Heart left ventricle (tissue), 16 donors: Measurements from ENCODE around the gene TRHDE. TPM values are rescaled to one million over a fixed set of nuclear protein-coding genes. Genes with fewer than 3 reads are reported as not detected.
A peak's percentile ranks its signal among the peaks of the same experiment; 100 is the strongest.

Source experiments
- ATAC-seq, 4 donors: fragments of 200-7000 bp; cut with Tn5 transposase; one replicate each; pipeline ENCODE4 v1.9.1; 2020 to 2022; ENCODE audit warnings: moderate library complexity in 4 of 4, mild to moderate bottlenecking in 3 of 4, moderate number of reproducible peaks in 1 of 4
- DNase-seq, 5 donors: peaks; one replicate each; pipeline ENCODE4 v3.0.0-alpha.2; 2020
- H3K27ac ChIP-seq, 12 donors: fragments of 200-600 bp; sonication (generic) in 4 of 12; one replicate each; pipeline versions ENCODE4 v1.5.0 to v1.8.0; 2016 to 2022; ENCODE audit warnings: mild to moderate bottlenecking in 2 of 12
- H3K27me3 ChIP-seq, 9 donors: fragments of 200-600 bp; sonication (generic) in 2 of 9; one replicate each; pipeline versions ENCODE4 v1.5.1 to v1.8.0; 2016 to 2022; ENCODE audit warnings: mild to moderate bottlenecking in 3 of 9
- H3K36me3 ChIP-seq, 9 donors: fragments of 200-600 bp; sonication (generic) in 2 of 9; one replicate each; pipeline versions ENCODE4 v1.5.0 to v1.8.0; 2018 to 2022; ENCODE audit warnings: mild to moderate bottlenecking in 2 of 9
- H3K4me1 ChIP-seq, 12 donors: fragments of 200-600 bp; sonication (generic) in 4 of 12; one replicate each; pipeline versions ENCODE4 v1.5.0 to v1.8.0; 2016 to 2022; ENCODE audit warnings: mild to moderate bottlenecking in 3 of 12
- H3K4me3 ChIP-seq, 12 donors: fragments of 200-600 bp; sonication (generic) in 4 of 12; one replicate each; pipeline versions ENCODE4 v1.5.0 to v1.8.0; 2017 to 2022; ENCODE audit warnings: mild to moderate bottlenecking in 9 of 12, moderate library complexity in 4 of 12
- H3K9me3 ChIP-seq, 12 donors: fragments of 200-600 bp; sonication (generic) in 4 of 12; one replicate each; pipeline versions ENCODE4 v1.5.0 to v1.8.0; 2016 to 2022; ENCODE audit warnings: mild to moderate bottlenecking in 1 of 12
- CTCF ChIP-seq, 12 donors: fragments of 200-600 bp; sonication (generic) in 4 of 12; IDR thresholded peaks; one replicate each; pipeline versions ENCODE4 v1.5.0 to v1.8.0; 2018 to 2022; ENCODE audit warnings: antibody characterized with exemption in 12 of 12, mild to moderate bottlenecking in 5 of 12
- POLR2A ChIP-seq, 2 donors: fragments of 450-650 bp; IDR thresholded peaks; one replicate each; pipeline ENCODE4 v1.6.1; 2017; ENCODE audit warnings: antibody characterized with exemption in 2 of 2, mild to moderate bottlenecking in 2 of 2, moderate library complexity in 2 of 2
- WGBS, 4 donors: extraction: QIAGEN DNeasy Blood & Tissue Kit in 2 of 4; methylation state at CpG; one replicate each; pipeline versions ENCODE4 v1.1.5 to v1.1.7; 2013 to 2018; 5-methylcytosine and 5-hydroxymethylcytosine counted together
- intact Hi-C, 10 donors: fragments of 100-400 bp; cut with DNase I; formaldehyde crosslinking; loops; one replicate each; pipeline versions ENCODE4 v1.11.1 to v1.14.2; 2022
- polyA plus RNA-seq, 2 donors: library from polyadenylated mRNA; stranded (reverse); fragments of 200-250 nt; gene quantifications; one replicate each; pipeline ENCODE4 v1.2.3, GENCODE V29; 2013
- total RNA-seq, 9 donors: library from RNA; depleted of rRNA in 2 of 9; stranded (reverse); fragments of >200 nt in 2 of 9; fragmentation: NEBNext Ultra II Directional in 3 of 9; extraction: Animal tissue kit (Norgen Biotek cat#: 25700) in 3 of 9; gene quantifications; one replicate each; pipeline versions ENCODE4 v1.1.0 to v1.2.4, GENCODE V29; 2016 to 2023
- donor health status: ischemic (EF 13 %, LVEDD 7.1; RV severe dilation, severe dysfunction).
- donor health status: healthy with polysubstance abuse.
- donor health status: DM: no; HTN: yes; CAD: no.
- donor health status: DM: no; HTN: no; CAD: no.
- donor health status: ischemic (EF 25% LVEDD 6.9; RV normal size, moderate dysfunction).
- donor health status: ischemic (EF 25% LVEDD 5.7; RV mildly dilated, moderate dysfunction).
- donor health status: healthy.
- donor health status: DM: yes; HTN: yes; CAD: no.
- donor health status: ischemic (EF 35%, LVEDD 5.7; RV mildly dilated, moderate dysfunction).
- donor health status: nonischemic (EF 11% LVEDD 7.7; RV severe dilation, severe dysfunction).
- donor health status: DM: yes; HTN: yes; CAD: no.
- donor health status: PGD.
- donor health status: ischemic (EF 29% LVEDD 5.4; RV normal size, mild dysfunction).
- donor health status: nonischemic (EF 23%, LVEDD 6.1; RV moderate dilation, normal function).

Gene TRHDE
- total and polyA plus RNA-seq, 11 donors: 0.01 to 3.1 (median 0.28) TPM; not detected in 1

GRCh38 chr12:72269491-72269890 is 2.7 kb upstream of the TRHDE start:
- TF ChIP-seq POLR2A (IDR thresholded peaks at IDR 0.05): no peak
- TF ChIP-seq CTCF (IDR thresholded peaks at IDR 0.05): no peak
- no peak overlapping the region for H3K4me3 ChIP-seq
- ATAC-seq (no peak), DNase-seq (no peak)
- WGBS, 4 donors: 43 to 54% (median 49%) methylated on average over 1 of the region's 1 CpG
- H3K9me3 ChIP-seq: no peaks in the 10 kb centered on the region
- H3K27me3 ChIP-seq: peaks cover 22 to 66% (median 39%) of the 10 kb centered on the region in 9 donors
- no peak overlapping the region for H3K27ac ChIP-seq
- intact Hi-C loops: no loop called here
- H3K36me3 ChIP-seq: no peaks in the 10 kb centered on the region
- peaks cover 0 to 29% (median 6%) of the 10 kb centered on the region in 12 donors for H3K4me1 ChIP-seq

- intact Hi-C loops: no loop called here
- no peak overlapping the region for H3K27ac ChIP-seq
- no peak overlapping the region for H3K4me3 ChIP-seq
- H3K4me1 ChIP-seq: peaks cover 0 to 29% (median 6%) of the 10 kb centered on the region in 12 donors
- no peaks in the 10 kb centered on the region for H3K9me3 ChIP-seq
- ATAC-seq (no peak), DNase-seq (no peak)
- H3K27me3 ChIP-seq: peaks cover 23 to 74% (median 46%) of the 10 kb centered on the region in 9 donors
- TF ChIP-seq CTCF (IDR thresholded peaks at IDR 0.05) (no peak), POLR2A (IDR thresholded peaks at IDR 0.05) (no peak)
- WGBS, 4 donors: 54 to 73% (median 65%) methylated on average over 2 of the region's 2 CpGs
- no peaks in the 10 kb centered on the region for H3K36me3 ChIP-seq
Observed at GRCh38 chr12:72270246-72270645, 1.9 kb upstream of the TRHDE start.

- Histone ChIP-seq H3K27ac (no peak overlapping the region), H3K9me3 (no peaks in the 10 kb centered on the region), H3K4me1 (peaks cover 0 to 29% (median 6%) of the 10 kb centered on the region in 12 donors), H3K36me3 (no peaks in the 10 kb centered on the region), H3K27me3 (peaks cover 23 to 80% (median 51%) of the 10 kb centered on the region in 9 donors), H3K4me3 (peak overlapping the region in 4 of 12 donors; percentile 52 to 60 (median 56))
- no peak for ATAC-seq
- 56 to 64% (median 60%) methylated on average over 6 of the region's 6 CpGs for WGBS, 4 donors
- DNase-seq: no peak
- no peak for TF ChIP-seq CTCF (IDR thresholded peaks at IDR 0.05)
- no peak for TF ChIP-seq POLR2A (IDR thresholded peaks at IDR 0.05)
- intact Hi-C loops: no loop called here
Observed at GRCh38 chr12:72270961-72271360, 1.2 kb upstream of the TRHDE start.

- 1% methylated on average over 18 to 35 of the region's 35 CpGs for WGBS, 4 donors
- Histone ChIP-seq H3K27me3 (peaks cover 23 to 84% (median 51%) of the 10 kb centered on the region in 9 donors), H3K4me3 (peak overlapping the region; percentile 8 to 61 (median 50)), H3K27ac (peak overlapping the region in 2 of 12 donors; percentile 19 to 29), H3K4me1 (peaks cover 0 to 29% (median 6%) of the 10 kb centered on the region in 12 donors), H3K9me3 (no peaks in the 10 kb centered on the region), H3K36me3 (no peaks in the 10 kb centered on the region)
- peak in 3 of 4 donors; percentile 24 to 56 (median 37) for ATAC-seq
- TF ChIP-seq CTCF (IDR thresholded peaks at IDR 0.05): no peak
- no peak for TF ChIP-seq POLR2A (IDR thresholded peaks at IDR 0.05)
- peak in 2 of 5 donors; percentile 25 to 51 for DNase-seq
- intact Hi-C loops: no loop called here
Observed at GRCh38 chr12:72271451-72272090, 599 bp upstream of the TRHDE start.
